Hippocampal formation (tissue), 2 donors: ENCODE data around the gene PIP4K2A.

Source experiments
- DNase-seq, 2 donors: peaks; one replicate each; lab custom pipeline; 2025; lab: John Stamatoyannopoulos, UW

PIP4K2A gene

GRCh38 chr10:22638863-22639262 lies 75.5 kb downstream of the PIP4K2A start:
- DNase-seq = no peak

DNA sequence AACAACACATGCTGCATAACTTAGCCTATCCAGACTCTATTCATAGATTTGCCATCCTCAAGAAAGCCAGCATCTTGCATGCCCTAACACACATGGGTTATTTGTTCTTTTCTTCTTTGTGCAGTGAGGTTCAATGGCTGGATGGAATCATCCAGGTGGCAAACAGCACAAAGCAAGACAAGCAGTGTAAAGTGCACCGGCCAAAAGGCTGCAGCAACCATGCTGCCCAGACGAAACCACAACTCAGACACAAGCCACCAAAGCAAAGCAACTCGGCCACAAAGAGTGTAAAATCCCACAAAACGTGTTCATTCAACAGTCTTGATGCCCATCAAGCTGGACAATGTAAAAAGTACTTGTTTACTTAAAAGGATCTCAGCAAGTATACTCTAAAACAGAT lies 76.9 kb downstream of the PIP4K2A start:
- no peak for DNase-seq

GRCh38 chr10:22635650-22636049 lies 78.7 kb downstream of the PIP4K2A start:
- no peak for DNase-seq

GRCh38 chr10:22634606-22635459 lies 79.5 kb downstream of the PIP4K2A start:
- DNase-seq = no peak

- DNase-seq = no peak
These were observed 80.3 kb downstream of the PIP4K2A start for GRCh38 chr10:22634093-22634492.

DNA sequence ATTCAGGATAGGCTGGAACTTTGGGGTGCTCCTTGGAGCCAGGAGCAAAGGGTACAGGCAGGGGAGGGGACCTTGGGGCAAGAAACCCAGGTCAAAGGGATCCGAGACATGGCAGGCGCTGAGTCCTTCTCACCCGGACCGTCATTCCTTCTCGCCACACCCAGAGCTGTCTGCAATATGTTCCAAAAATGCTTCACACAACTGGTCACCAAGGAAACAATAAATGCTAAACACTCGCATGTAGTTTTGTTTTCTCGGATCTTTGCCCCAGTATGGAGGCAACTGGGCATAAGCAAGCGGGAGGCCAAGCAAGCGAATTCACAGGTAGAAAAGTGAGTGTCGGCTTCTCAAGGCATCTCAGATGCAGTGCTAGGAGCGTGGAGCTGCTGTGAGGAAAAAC lies 80.8 kb downstream of the PIP4K2A start:
- no peak for DNase-seq

- DNase-seq = no peak
These were observed 81.3 kb downstream of the PIP4K2A start for GRCh38 chr10:22633106-22633505.

DNA sequence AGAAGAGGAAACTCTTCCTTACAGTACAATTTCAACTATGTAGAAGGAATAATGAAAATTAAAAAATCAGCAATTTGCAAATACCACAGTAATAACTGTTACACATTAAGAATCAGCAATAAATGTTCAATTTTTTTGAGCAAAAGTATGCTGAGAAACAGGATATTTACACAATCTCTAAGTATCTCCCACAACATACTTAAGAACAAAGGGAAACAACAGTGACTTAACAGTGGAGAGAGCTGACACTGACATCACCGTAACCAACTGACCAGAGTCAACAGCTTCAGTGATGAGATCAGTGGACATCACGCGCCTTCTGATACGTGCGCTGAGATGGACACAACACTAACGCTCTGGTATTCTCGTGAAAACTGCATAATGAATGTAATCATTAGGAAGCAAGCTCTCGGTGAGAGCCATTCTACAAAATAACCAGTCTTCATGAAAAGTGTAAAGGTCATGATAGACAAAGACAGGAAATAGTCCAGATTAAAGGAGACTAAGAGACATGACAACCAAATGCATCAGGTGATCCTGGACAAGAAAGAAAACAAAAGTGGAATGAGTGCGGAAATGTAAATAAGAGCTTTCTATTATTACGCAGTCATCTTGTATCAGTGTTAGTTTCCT lies 82.6 kb downstream of the PIP4K2A start:
- peak; percentile 57 to 73 for DNase-seq

DNA sequence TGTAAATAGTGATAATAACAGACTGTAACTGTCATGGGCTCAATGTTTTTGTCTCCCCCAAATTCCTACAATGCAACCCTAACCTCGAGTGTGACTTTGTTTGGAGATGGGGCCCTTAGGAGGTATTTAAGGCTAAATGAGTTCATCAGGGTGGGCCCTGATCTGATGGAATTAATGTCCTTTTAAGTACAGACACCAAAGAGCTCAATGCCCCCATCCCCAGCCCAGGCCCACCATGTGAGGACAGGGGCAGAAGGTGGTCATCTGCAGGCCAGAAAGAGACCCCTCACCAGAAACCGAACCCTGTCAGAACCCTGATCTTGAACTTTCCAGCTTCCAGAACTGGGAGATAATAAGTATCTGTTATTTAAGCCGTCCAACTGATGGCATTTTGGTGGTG lies 83.2 kb downstream of the PIP4K2A start:
- no peak for DNase-seq

GRCh38 chr10:22630234-22631174 lies 83.9 kb downstream of the PIP4K2A start:
- DNase-seq = no peak

GRCh38 chr10:22629852-22630233 lies 84.5 kb downstream of the PIP4K2A start:
- no peak for DNase-seq

GRCh38 chr10:22629126-22629525 lies 85.3 kb downstream of the PIP4K2A start:
- no peak for DNase-seq

DNA sequence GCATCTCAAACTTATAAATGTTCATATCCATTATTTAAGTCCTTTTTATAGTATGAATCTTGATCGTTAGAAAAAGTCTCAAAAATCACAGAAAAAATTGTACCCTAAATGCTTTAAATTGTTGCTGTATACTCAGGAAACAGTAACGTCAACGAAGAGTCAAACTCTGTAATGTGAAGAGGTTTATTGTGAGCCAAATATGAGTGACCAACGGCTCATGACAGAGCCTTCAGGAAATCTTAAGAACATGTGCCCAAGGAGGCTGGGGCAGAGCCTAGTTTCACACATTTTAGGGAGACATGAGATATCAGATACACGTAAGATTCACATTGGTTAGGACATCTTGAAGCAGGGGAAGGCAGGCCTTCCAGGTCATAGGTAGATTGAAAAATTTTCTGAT lies 86.1 kb downstream of the PIP4K2A start:
- DNase-seq = no peak

DNA sequence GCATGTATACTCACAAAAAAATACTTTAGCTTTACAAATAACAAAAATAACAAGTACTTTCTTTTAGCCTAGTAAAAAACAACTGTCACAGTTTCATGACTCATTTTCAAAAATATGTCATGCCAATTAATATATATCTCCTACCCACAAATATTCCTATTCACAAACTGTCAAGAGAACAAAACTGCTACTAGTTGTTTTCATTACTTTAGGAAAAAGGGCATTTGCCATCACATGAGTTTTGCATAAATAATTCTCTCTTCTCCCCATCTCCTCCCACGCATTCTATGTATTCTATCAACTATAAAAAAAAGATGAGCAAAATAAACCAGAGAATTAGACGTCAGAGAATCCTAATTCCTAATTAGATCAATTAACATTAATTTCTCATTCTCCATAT lies 87.6 kb downstream of the PIP4K2A start:
- DNase-seq = no peak

DNA sequence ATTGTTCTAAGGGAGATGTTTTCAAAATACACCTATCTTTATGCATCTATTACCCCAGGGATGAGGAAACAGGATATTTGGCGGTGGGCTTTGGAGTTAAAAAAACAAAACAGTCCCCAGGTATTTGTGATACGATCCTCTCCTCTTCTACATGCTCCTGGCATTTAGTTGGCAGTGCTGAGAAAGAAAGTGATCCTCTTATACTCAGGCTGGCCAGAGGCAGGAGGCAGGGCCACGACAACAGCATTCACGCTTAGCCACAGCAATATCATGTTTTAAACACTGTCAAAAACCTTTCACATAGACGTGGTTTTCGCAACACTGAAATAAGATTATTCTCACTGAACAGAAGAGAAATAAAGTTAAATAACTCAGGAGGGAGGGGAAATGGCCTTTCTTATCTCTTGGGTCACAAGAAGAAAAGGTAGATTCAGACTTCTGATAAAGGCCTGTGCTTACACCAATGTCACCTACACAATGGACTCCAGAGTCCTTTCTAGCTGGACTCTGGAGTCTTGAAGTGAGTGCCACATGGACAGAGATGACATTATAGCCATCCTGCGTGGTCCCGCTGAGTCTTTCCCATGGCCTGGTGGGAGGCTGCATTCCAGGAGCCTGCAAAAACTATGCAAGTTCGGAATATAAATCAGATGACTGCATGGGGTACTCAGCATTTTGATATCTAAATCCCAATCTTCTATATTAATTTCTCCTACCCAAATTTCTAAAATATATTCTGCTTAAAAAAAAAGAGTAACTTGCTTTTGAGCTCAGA lies 88.7 kb downstream of the PIP4K2A start:
- DNase-seq = no peak

DNA sequence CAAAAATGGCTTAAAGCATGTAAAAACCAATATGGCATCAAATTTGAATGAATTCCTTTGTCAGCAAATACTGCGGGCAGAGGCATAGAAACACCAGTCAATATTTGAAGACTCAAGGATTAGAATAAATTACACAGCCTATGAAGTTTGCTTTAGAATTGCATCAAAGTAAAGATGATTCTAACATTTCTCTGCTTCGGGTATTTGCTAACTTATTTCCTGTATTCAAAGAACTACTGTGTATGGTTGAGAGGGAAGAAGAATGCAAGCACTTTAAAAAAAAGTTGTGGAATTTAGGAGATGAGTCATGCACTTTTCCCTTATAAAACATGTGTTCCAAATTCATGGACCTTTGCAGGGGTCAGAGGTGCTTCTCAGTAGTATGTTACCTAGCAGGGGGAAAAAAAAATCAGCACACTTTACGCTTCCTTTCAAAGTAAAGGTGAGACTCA lies 90.1 kb downstream of the PIP4K2A start:
- no peak for DNase-seq

GRCh38 chr10:22623633-22624253 lies 90.6 kb downstream of the PIP4K2A start:
- DNase-seq = no peak

DNA sequence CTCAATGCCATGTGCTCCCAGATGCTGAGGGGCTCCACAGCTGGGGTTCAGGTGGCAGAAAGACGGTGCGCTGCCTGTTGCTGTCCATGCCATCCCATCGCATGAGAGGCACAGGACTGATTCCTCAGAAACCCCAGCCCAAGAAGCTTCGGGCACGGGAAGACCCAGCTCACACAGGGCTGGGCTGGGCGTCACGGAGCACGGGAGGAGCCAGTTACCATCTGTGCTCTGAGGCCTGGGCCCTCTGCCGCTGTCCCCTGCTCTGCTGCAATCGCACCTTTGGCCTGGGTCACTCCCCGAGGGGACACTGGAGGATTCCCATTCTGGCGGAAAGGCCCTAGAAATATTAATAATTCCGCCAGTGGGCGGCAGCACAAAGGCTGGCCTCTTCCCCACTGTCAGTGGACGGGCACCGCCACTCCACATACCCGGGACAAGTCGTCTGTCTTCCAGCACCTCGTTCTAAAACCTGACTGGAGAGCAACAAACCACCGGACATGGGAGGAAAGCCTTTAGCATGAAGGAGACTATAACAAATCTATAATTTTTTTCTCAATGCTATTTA lies 92.1 kb downstream of the PIP4K2A start:
- DNase-seq = no peak

DNA sequence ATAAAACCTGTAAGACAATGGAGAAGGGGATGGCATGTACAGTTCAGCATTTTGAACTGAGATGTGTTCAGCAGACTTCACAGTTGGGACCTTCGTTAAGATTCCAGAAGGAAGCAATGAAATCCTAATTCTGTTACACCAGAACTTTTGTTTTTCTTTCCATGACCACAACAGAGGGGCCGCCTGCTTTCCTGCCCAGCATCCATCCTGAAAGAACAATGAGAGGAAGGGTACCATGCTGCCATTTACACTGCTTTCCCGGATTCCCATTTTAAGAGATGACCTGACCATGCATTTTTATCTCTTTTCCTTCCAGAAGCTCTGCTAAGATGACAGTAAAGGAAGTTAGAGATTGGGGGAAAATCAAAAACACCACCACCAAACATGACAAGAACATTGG lies 92.7 kb downstream of the PIP4K2A start:
- DNase-seq = no peak

- no peak for DNase-seq
These were observed 93.4 kb downstream of the PIP4K2A start for GRCh38 chr10:22620929-22621328.
